ENCODE data around the gene ZBTB17.
"Not testable (repeated sequence)": the region's sequence is repeated elsewhere in the genome, so short reads cannot be mapped to it uniquely, and the experiment has no call there.

The ZBTB17 gene

GRCh38 chr1:15892857-15893599, 82.9 kb downstream of the ZBTB17 start:
- not testable (repeated sequence) for DNase-seq
